ENCODE results near the gene MEPE.

Gene MEPE

GRCh38 chr4:87844452-87844851 is 11.7 kb downstream of the MEPE start:
- DNase-seq, result no peak

DNA sequence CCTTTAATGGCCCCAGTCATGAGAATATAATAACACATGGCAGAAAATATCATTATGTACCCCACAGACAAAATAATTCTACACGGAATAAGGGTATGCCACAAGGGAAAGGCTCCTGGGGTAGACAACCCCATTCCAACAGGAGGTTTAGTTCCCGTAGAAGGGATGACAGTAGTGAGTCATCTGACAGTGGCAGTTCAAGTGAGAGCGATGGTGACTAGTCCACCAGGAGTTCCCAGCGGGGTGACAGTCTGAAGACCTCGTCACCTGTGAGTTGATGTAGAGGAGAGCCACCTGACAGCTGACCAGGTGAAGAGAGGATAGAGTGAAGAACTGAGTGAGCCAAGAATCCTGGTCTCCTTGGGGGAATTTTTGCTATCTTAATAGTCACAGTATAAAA is 13.5 kb downstream of the MEPE start:
- no peak for DNase-seq

DNA sequence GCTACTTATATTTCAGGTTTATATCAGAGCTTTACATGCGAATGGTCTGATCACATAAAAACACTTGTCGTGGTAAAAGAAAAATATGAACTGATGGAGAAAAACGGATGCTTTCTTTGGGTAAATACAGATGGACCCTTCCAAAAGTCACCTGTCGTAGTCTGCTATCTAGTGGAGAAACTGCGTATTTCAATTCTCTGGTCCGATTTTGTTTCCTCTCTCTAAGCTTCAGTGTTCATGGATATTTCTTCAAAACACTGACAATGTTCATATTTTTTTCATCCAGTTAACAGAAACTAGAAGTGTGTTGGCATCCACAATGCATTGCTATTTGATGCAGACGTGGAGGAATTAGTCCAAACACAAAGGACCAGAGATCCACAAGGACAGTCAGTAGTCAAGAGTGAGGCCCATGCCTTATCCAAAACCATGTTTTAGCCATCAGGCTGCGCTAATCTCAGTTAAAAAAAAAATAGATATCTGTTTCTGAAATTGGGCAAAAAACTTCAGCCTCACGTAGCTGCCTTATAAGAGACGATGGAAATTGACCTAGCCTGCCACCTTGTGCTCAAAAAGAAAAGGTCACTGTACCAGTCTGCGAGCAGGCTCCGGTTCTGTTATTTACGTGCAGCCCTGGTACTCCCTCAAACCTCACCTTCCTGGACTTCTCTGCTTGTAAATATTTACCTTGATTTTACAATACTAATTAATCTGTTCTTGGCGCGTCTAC is 16.0 kb downstream of the MEPE start:
- peak; percentile 27 to 34 for DNase-seq

GRCh38 chr4:87849612-87850011 is 16.8 kb downstream of the MEPE start:
- DNase-seq, result no peak

GRCh38 chr4:87851332-87851731 is 18.6 kb downstream of the MEPE start:
- no peak for DNase-seq

GRCh38 chr4:87851953-87852352 is 19.2 kb downstream of the MEPE start:
- no peak for DNase-seq

- no peak for DNase-seq
These were observed 20.3 kb downstream of the MEPE start for GRCh38 chr4:87853108-87853507.

- DNase-seq, result no peak
These were observed 21.1 kb downstream of the MEPE start for GRCh38 chr4:87853891-87854290.

DNA sequence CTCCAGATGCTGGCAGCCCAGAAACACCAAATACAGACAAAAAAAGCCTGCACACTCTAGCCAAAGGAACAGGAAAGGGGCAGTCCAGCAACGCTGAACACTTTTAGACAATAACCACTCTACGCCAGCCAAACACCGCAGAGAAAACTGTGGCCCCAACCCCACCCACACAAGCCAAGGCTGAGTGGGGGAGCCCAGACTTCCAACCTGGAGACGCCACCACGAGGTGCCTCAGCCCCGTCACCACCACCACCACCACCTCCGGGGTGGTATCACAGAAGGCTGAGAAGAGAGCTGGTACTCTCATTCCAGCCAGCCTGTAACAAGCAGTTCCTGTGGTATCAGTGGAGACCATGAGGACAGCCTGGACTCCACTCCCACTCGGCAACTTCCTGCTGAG is 22.8 kb downstream of the MEPE start:
- no peak for DNase-seq

GRCh38 chr4:87856816-87857215 is 24.0 kb downstream of the MEPE start:
- DNase-seq, result no peak

- DNase-seq, result no peak
These were observed 25.0 kb downstream of the MEPE start for GRCh38 chr4:87857789-87858188.

GRCh38 chr4:87862236-87862635 is 29.5 kb downstream of the MEPE start:
- DNase-seq, result no peak

DNA sequence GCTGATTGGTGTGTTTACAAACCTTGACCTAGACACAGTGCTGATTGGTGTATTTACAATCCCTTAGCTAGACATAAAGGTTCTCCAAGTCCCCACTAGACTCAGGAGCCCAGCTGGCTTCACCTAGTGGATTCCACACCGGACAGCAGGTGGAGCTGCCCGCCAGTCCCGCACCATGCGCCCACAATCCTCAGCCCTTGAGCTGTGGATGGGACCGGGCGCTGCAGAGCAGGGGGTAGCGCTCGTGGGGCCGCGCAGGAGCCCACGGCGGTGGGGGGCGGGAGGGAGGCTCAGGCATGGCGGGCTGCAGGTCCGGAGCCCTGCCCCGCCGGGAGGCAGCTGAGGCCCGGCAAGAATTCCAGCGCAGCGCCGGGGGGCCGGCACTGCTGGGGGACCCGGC is 30.7 kb downstream of the MEPE start:
- DNase-seq, result no peak

- DNase-seq, result no peak
These were observed 31.6 kb downstream of the MEPE start for GRCh38 chr4:87864321-87864720.

- DNase-seq, result no peak
These were observed 32.5 kb downstream of the MEPE start for GRCh38 chr4:87865288-87865687.

- no peak for DNase-seq
These were observed 33.3 kb downstream of the MEPE start for GRCh38 chr4:87865960-87866598.

GRCh38 chr4:87868522-87868921 is 35.8 kb downstream of the MEPE start:
- DNase-seq, result no peak

- no peak for DNase-seq
These were observed 39.3 kb downstream of the MEPE start for GRCh38 chr4:87872028-87872427.

DNA sequence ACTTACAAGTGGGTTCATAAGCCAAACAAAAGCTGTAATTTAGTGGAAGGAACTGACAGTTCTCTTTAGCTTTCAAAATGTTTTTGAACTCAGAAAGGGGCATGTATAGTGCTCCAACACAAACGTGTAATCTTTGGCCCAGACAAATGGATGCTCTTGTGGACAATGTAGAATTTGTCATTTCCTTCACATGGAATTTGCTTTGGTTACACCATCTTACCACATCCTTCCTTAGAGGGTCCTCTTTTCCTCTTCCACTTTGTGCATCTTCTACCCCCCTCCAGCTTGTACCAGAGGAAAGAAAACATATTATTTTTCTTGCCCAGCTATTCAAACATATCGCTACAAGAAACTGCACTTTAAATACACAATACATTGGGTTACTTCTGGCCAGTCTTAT is 42.4 kb downstream of the MEPE start:
- no peak for DNase-seq

GRCh38 chr4:87880106-87880505 is 47.3 kb downstream of the MEPE start:
- no peak for DNase-seq

GRCh38 chr4:87881115-87881514 is 48.3 kb downstream of the MEPE start:
- DNase-seq, result no peak

DNA sequence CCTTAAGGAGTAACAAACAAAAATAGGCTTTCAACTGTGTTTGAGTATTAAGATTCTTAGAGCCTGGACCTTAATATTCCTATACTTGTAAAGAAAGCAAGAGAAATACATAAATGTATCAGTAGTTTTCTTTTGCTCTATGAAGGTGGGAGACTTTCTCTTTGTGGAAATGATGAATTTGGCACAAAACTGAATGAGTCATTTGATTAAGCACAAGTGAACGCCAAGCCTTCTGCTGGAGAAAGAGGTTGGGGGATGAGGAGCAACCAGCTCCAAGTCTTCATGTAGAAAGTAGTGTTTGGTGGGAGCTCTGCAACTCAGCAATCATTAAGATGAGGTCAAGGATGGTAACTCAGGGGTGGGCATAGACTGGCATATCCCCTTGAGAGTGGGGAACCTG is 49.6 kb downstream of the MEPE start:
- no peak for DNase-seq

GRCh38 chr4:87882861-87883260 is 50.1 kb downstream of the MEPE start:
- no peak for DNase-seq

DNA sequence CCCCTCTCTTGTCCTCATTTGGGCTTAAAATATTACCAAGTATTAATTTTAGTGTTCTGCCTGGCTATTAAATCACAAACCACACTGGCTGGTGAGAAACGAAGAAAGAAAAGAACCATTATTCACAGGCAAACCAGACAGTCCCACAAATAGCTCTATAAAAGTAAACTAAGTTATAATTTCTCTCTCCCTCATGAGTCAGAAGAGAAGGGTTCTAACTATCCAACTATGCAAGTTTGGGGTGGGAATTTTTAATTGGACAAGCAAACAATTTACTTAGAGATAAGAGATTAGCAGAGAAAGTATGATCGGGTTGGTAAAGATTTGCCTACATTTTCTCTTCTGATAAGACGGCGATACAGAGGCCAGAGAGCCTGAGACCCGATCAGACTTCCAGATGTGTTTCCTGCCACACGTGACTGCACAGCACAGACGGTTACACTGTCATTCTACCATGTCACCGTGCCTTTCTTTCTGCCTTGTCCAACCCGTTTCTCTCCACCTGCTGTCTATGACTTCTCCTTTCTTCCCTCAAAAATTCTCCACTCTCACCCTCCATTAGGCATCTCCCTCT is 52.3 kb downstream of the MEPE start:
- DNase-seq, result no peak

DNA sequence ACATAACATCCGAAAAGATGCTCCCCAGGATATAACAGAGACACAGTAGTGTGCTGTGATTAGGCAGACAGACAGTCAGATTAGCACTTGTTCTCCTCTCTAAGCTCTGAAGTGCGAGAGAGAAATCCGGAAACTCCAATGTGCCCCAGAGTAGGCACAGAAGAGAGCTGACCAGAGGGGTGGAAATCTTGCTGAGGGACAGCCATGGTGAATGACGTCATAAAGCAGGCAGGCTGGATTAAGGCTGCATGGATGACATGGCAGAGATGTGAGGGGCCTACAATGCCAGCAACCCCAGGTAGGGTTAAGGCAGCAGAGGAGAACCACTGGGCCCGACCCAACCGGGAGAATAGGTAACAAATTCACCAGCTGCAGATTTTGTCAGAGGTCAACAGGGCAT is 53.3 kb downstream of the MEPE start:
- DNase-seq, result no peak

Data from activated CD4-positive, alpha-beta T cell treated with anti-CD3 and anti-CD28 coated beads, Interleukin-2, amount 50 U/mL, for 48 hours (primary cell).